DOHH2 (cell line): ENCODE data around the gene COX7C.

Experiments
- H3F3A ChIP-seq: fragments of 200-600 bp; sonication (generic), shearing (Covaris generic); 2 replicates; pipeline ENCODE4 v1.6.0; 2016; ENCODE audit warnings: antibody characterized with exemption, mild to moderate bottlenecking; ENCODE audit not compliant: control insufficient read depth, insufficient read depth
- H3K27ac ChIP-seq: fragments of 200-600 bp; sonication (generic); 2 replicates; pipeline ENCODE4 v1.5.1; 2014; ENCODE audit warnings: low read depth, mild to moderate bottlenecking, low read length, moderate library complexity
- H3K27me3 ChIP-seq: fragments of 200-600 bp; sonication (generic); 2 replicates; pipeline ENCODE4 v1.6.1; 2014; ENCODE audit warnings: mild to moderate bottlenecking, low read length, mixed read lengths; ENCODE audit not compliant: control insufficient read depth
- H3K36me3 ChIP-seq: fragments of 200-600 bp; sonication (generic); 2 replicates; pipeline ENCODE4 v1.6.1; 2014; ENCODE audit warnings: mild to moderate bottlenecking, low read length, moderate library complexity, mixed read lengths; ENCODE audit not compliant: control insufficient read depth
- H3K4me1 ChIP-seq: fragments of 200-600 bp; sonication (generic); 2 replicates; pipeline ENCODE4 v1.6.1; 2014; ENCODE audit warnings: mild to moderate bottlenecking, low read length, mixed read lengths; ENCODE audit not compliant: control insufficient read depth
- H3K4me2 ChIP-seq: fragments of 200-600 bp; sonication (generic); 2 replicates; pipeline ENCODE4 v1.6.0; 2014; ENCODE audit warnings: mild to moderate bottlenecking, low read length, moderate library complexity
- H3K4me3 ChIP-seq: fragments of 200-600 bp; sonication (generic); 2 replicates; pipeline ENCODE4 v1.5.1; 2014; ENCODE audit warnings: mild to moderate bottlenecking, low read length, mixed read lengths
- H3K79me2 ChIP-seq: fragments of 200-600 bp; sonication (generic); 2 replicates; pipeline ENCODE4 v1.6.1; 2014; ENCODE audit warnings: mild to moderate bottlenecking, low read length, mixed read lengths; ENCODE audit not compliant: control insufficient read depth
- H3K9me2 ChIP-seq: fragments of 200-600 bp; sonication (generic); replicated peaks from 2 replicates; pipeline ENCODE4 v1.6.1; 2014; ENCODE audit warnings: mild to moderate bottlenecking, low read length, mixed read lengths; ENCODE audit not compliant: control insufficient read depth
- H3K9me3 ChIP-seq: fragments of 200-600 bp; sonication (generic); 2 replicates; pipeline ENCODE4 v1.6.1; 2014; ENCODE audit warnings: antibody characterized with exemption, low read length, mixed read lengths; ENCODE audit not compliant: control insufficient read depth, insufficient read depth
- H4K20me1 ChIP-seq: fragments of 200-600 bp; sonication (generic); 2 replicates; pipeline ENCODE4 v1.6.0; 2014; ENCODE audit warnings: low read depth, mild to moderate bottlenecking, antibody characterized with exemption, low read length, moderate library complexity; ENCODE audit not compliant: control insufficient read depth, insufficient read depth
- CTCF ChIP-seq: fragments of 200-600 bp; sonication (generic); IDR thresholded peaks from one replicate; pipeline ENCODE4 v1.5.1; 2014; ENCODE audit warnings: antibody characterized with exemption, mild to moderate bottlenecking, low read depth, low read length; ENCODE audit not compliant: poor library complexity, severe bottlenecking
- EZH2phosphoT487 ChIP-seq: fragments of 200-600 bp; sonication (generic); IDR thresholded peaks from 2 replicates; pipeline ENCODE4 v1.6.1; 2017; ENCODE audit warnings: borderline replicate concordance, mild to moderate bottlenecking, antibody characterized with exemption, low read length, moderate library complexity, mixed read lengths

The COX7C gene

GRCh38 chr5:86605881-86606280, 11.9 kb upstream of the COX7C start:
- H3K79me2 ChIP-seq = no peaks in the 10 kb centered on the region
- no peaks in the 10 kb centered on the region for H3F3A ChIP-seq
- no peak overlapping the region for H3K27ac ChIP-seq
- no peak overlapping the region for H3K4me2 ChIP-seq
- no peaks in the 10 kb centered on the region for H3K27me3 ChIP-seq
- no peaks in the 10 kb centered on the region for H3K9me3 ChIP-seq
- no peaks in the 10 kb centered on the region for H4K20me1 ChIP-seq
- no peak for TF ChIP-seq EZH2phosphoT487
- no peak for TF ChIP-seq CTCF
- H3K36me3 ChIP-seq = no peaks in the 10 kb centered on the region
- H3K4me1 ChIP-seq = no peaks in the 10 kb centered on the region
- no peaks in the 10 kb centered on the region for H3K9me2 ChIP-seq
- no peak overlapping the region for H3K4me3 ChIP-seq

GRCh38 chr5:86613455-86613854, 4.3 kb upstream of the COX7C start:
- no peak overlapping the region for H3K4me3 ChIP-seq
- no peaks in the 10 kb centered on the region for H3F3A ChIP-seq
- H3K27me3 ChIP-seq = no peaks in the 10 kb centered on the region
- H3K27ac ChIP-seq = no peak overlapping the region
- H3K4me1 ChIP-seq = peaks cover 5% of the 10 kb centered on the region
- H3K9me3 ChIP-seq = peaks cover 4% of the 10 kb centered on the region; the same call in 1 of the 2 replicates
- H3K36me3 ChIP-seq = peaks cover 13% of the 10 kb centered on the region
- H3K4me2 ChIP-seq = no peak overlapping the region
- H3K79me2 ChIP-seq = peaks cover 8% of the 10 kb centered on the region
- H3K9me2 ChIP-seq = no peaks in the 10 kb centered on the region
- no peak for TF ChIP-seq EZH2phosphoT487
- no peak for TF ChIP-seq CTCF
- H4K20me1 ChIP-seq = no peaks in the 10 kb centered on the region

- H3K9me3 ChIP-seq = peaks cover 4% of the 10 kb centered on the region; the same call in 1 of the 2 replicates
- H3K36me3 ChIP-seq = peaks cover 50% of the 10 kb centered on the region
- no peaks in the 10 kb centered on the region for H3K27me3 ChIP-seq
- TF ChIP-seq EZH2phosphoT487 = no peak
- TF ChIP-seq CTCF = no peak
- H3K4me2 ChIP-seq = peak overlapping the region; percentile 35; the same call in 1 of the 2 replicates
- no peak overlapping the region for H3K27ac ChIP-seq
- peaks cover 26% of the 10 kb centered on the region for H3K79me2 ChIP-seq
- H4K20me1 ChIP-seq = no peaks in the 10 kb centered on the region
- no peaks in the 10 kb centered on the region for H3K9me2 ChIP-seq
- peak overlapping the region; percentile 81 for H3K4me3 ChIP-seq
- H3K4me1 ChIP-seq = peaks cover 13% of the 10 kb centered on the region
- H3F3A ChIP-seq = peaks cover 18% of the 10 kb centered on the region; the same call in 1 of the 2 replicates
These were observed 409 bp upstream of the COX7C start for GRCh38 chr5:86617309-86617755.
